Ishikawa (cell line): ENCODE data around the gene KPNA1.

Source experiments
- CEBPB ChIP-seq: IDR thresholded peaks from 2 replicates; pipeline ENCODE4 v1.6.1; 2012
- EP300 ChIP-seq: IDR thresholded peaks from 2 replicates; pipeline ENCODE4 v1.6.1; 2012; ENCODE audit warnings: borderline replicate concordance
- MAX ChIP-seq: IDR thresholded peaks from 2 replicates; pipeline ENCODE4 v1.6.1; 2012
- NFIC ChIP-seq: IDR thresholded peaks from 2 replicates; pipeline ENCODE4 v1.6.1; 2012
- RAD21 ChIP-seq: IDR thresholded peaks from 2 replicates; pipeline ENCODE4 v1.6.1; 2012; ENCODE audit warnings: low read depth
- REST ChIP-seq: IDR thresholded peaks from 2 replicates; pipeline ENCODE4 v1.6.1; 2012; ENCODE audit warnings: low read depth, mild to moderate bottlenecking
- TAF1 ChIP-seq: IDR thresholded peaks from 2 replicates; pipeline ENCODE4 v1.6.1; 2012; ENCODE audit warnings: low read depth, mild to moderate bottlenecking
- USF1 ChIP-seq: IDR thresholded peaks from 2 replicates; pipeline ENCODE4 v1.6.1; 2012

- TF ChIP-seq RAD21 (no peak), MAX (no peak), USF1 (no peak), REST (no peak), CEBPB (no peak), NFIC (no peak), EP300 (no peak), TAF1 (no peak)
Measured at GRCh38 chr3:122398920-122399319, 115.8 kb downstream of the KPNA1 start.
